Measurements from ENCODE around the gene TMEM94. TPM values are rescaled to one million over a fixed set of nuclear protein-coding genes. Genes with fewer than 3 reads are reported as not detected.

The TMEM94 gene
- total and polyA plus RNA-seq, 9 of the 15 experiments (the other 6 are each of a cell fraction or from before 2014, with no cell fraction given) = 0.35 to 48.1 (median 14.4) TPM

GRCh38 chr17:75513641-75514000, 57.2 kb downstream of the TMEM94 start:
- no peak for FAIRE-seq
- POLR2A ChIA-PET = interaction anchor here (1.3 kb wide), 2 partner anchors 40 to 253 kb away, joined by 3 read pairs; no protein-coding TSS in a partner anchor
- Histone ChIP-seq H4K20me1 (replicated peaks; ENCODE audit: control insufficient read depth, insufficient read depth, low read length) (peaks cover 18% of the 10 kb centered on the region), H3K4me2 (ENCODE audit: insufficient read depth, low read length) (no peak overlapping the region), H3K79me2 (ENCODE audit: control insufficient read depth, insufficient read depth, low read length) (peaks cover 10% of the 10 kb centered on the region), H2AFZ (ENCODE audit: low read depth, low read length) (no peak overlapping the region), H3K9me3 (replicated peaks; ENCODE audit: control insufficient read depth, insufficient read depth, low read depth, low read length) (no peaks in the 10 kb centered on the region), H3K27ac (ENCODE audit: extremely low read depth, low read depth, low read length) (no peak overlapping the region), H3K27me3 (ENCODE audit: control insufficient read depth in 2 of 2, insufficient read depth in 2 of 2, low read length in 2 of 2) (no peaks in the 10 kb centered on the region), H3K4me3 (no peak overlapping the region), H3K9ac (ENCODE audit: insufficient read depth in 1 of 2, low read depth in 2 of 2, low read length in 2 of 2) (peak overlapping the region in 1 of 2 experiments; percentile 53; a peak in 2 of 4 replicates), H3K9me1 (ENCODE audit: control insufficient read depth, insufficient read depth, low read length) (peaks cover 5% of the 10 kb centered on the region), H3K4me1 (replicated peaks in 1 of 2; ENCODE audit: control insufficient read depth in 2 of 2, insufficient read depth in 2 of 2, low read length in 2 of 2) (peaks cover 34 to 75% of the 10 kb centered on the region in 2 experiments), H3K36me3 (ENCODE audit: control insufficient read depth, insufficient read depth, low read length) (peaks cover 18% of the 10 kb centered on the region; the same call in 1 of the 3 replicates)
- intact Hi-C loops (cut with micrococcal nuclease) = no loop called here
- TF ChIP-seq RBM22 (IDR thresholded peaks at IDR 0.05; ENCODE audit: low read depth, low read length, poor library complexity, severe bottlenecking) = no peak
- no peak for TF ChIP-seq MTA2 (IDR thresholded peaks at IDR 0.05; ENCODE audit: low read depth)
- TF ChIP-seq HDAC2 (IDR thresholded peaks at IDR 0.05) = 0 out of 2 replicates have a peak, but pooled peaks have one; percentile 2
- no peak for TF ChIP-seq ZSCAN32 (CRISPR knock-in tag; IDR thresholded peaks at IDR 0.05)
- no peak for TF ChIP-seq TSC22D4 (tag; IDR thresholded peaks at IDR 0.05)
- no peak for TF ChIP-seq ZNF23 (CRISPR knock-in tag; IDR thresholded peaks at IDR 0.05)
- no peak for TF ChIP-seq NKRF (IDR thresholded peaks at IDR 0.05; ENCODE audit: borderline replicate concordance)
- 0 out of 2 replicates have a peak, but pooled peaks have one; percentile 32 for TF ChIP-seq SMARCA5 (IDR thresholded peaks at IDR 0.05)
- no peak for ATAC-seq
- CTCF ChIA-PET (ENCODE audit: low intra/inter-chr PET ratio) = no interaction called here
- 94% methylated on average over 17 of the region's 17 CpGs for WGBS (ENCODE audit: insufficient coverage, low coverage, missing lambda C conversion rate)
- in situ Hi-C loops (cut with MboI) = no loop called here
- DNase-seq (ENCODE audit: extremely low read depth in 1 of 4, low spot score in 3 of 4) = no peak
- BruUV-seq (replicated peaks) = no TSS peak
